Brain microvascular endothelial cell (primary cell): Measurements from ENCODE around the gene COL5A1.

Experiments used
- DNase-seq: peaks from one replicate; pipeline ENCODE4 v3.0.0-alpha.2; 2020
- H3K27ac ChIP-seq: fragments of 250-450 bp; sonication (Bioruptor Pico); 2 replicates; pipeline ENCODE4 v1.5.1; 2020; ENCODE audit warnings: mild to moderate bottlenecking, moderate library complexity
- H3K27me3 ChIP-seq: fragments of 250-450 bp; sonication (Bioruptor Pico); replicated peaks from 2 replicates; pipeline ENCODE4 v1.5.1; 2020; ENCODE audit warnings: mild to moderate bottlenecking
- H3K36me3 ChIP-seq: fragments of 250-450 bp; sonication (Bioruptor Pico); replicated peaks from 2 replicates; pipeline ENCODE4 v1.5.1; 2020; ENCODE audit warnings: mild to moderate bottlenecking
- H3K4me3 ChIP-seq: 2 replicates; pipeline ENCODE4 v1.5.1; 2011; ENCODE audit warnings: low read depth, mild to moderate bottlenecking, control low read depth, low read length, moderate library complexity
- in situ Hi-C: cut with HindIII; loops from 2 replicates; pipeline ENCODE4 v1.10.0; 2017; ENCODE audit warnings: low sequenced_read_pairs, low pct_ligation_motif_present
- TF ChIP-seq, protein P1 (sequence below): IDR thresholded peaks from 2 replicates; pipeline ENCODE4 v1.5.1; 2011; ENCODE audit warnings: low read depth, mild to moderate bottlenecking, moderate library complexity, low read length, control low read depth, inconsistent platforms; ENCODE audit errors: missing control alignments

COL5A1 gene

DNA sequence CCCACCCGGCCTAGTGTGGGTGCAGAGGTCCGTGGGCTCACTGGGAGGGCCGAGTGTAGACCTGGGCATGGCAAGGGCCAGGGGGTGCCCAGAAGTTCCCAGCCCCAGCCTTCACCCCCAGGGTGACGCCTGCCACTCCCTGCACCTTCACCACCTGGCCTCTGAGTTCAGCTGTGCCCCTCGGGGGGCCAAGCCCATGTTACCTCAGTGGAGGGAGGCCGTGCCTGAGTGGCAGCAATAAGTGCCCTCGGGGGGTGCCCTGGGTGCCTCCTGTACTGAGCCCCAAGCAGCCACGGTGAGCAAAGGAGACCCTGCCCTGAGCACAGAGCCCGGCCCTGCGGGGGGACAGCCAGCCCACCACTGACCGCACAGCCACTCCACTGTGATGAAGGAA, 228.7 kb downstream of the COL5A1 start:
- in situ Hi-C loops, result no loop called here
- Histone ChIP-seq H3K27me3 (no peaks in the 10 kb centered on the region), H3K36me3 (no peaks in the 10 kb centered on the region)

DNA sequence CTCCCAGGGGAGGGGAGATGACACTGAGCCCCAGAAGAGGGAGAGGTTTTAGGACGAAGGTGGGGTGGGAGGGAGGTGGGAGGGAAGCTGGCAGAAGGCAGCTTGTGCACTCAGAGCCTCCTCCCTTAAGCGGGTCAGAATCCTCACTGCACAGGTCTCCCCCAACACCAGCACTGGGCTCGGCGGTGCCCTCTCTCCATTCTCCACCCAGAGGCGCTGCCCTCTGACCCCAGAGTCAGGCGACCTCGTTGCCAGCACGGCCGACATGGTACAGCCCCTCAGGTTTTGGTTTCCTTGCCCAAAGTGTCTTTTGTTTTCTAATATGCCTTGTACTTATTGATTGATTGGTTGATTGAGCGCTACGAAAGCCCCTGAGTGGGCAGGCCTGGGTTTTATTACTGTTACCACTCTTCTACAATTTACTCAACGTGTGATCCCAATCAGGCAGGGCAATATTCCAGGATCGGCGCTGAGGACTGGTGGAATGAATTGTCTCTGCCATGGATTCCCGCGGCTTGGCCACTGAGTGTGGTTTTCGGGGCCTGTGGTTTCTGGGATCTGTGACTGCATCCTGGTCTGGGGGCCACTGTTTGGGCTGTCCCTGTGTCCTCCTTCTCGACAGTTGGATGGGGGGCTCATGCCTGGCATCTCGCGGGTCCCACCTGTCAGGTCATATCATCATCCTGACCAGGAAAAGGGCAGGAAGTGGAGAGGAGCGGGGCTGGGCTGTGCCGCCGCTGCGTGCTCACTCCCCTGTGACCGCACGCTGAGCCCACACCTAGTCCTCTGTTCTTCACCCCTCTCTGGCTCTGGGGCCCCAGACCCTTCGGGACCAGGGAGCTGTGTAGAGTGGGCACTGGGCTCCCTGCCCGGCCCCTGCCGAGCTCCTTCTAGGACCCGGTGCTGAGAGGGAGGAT, 229.4 kb downstream of the COL5A1 start:
- no peaks in the 10 kb centered on the region for H3K27me3 ChIP-seq
- no peak for DNase-seq
- no peak overlapping the region for H3K27ac ChIP-seq
- in situ Hi-C loops, result no loop called here
- H3K36me3 ChIP-seq, result no peaks in the 10 kb centered on the region
- TF ChIP-seq, protein P1, sequence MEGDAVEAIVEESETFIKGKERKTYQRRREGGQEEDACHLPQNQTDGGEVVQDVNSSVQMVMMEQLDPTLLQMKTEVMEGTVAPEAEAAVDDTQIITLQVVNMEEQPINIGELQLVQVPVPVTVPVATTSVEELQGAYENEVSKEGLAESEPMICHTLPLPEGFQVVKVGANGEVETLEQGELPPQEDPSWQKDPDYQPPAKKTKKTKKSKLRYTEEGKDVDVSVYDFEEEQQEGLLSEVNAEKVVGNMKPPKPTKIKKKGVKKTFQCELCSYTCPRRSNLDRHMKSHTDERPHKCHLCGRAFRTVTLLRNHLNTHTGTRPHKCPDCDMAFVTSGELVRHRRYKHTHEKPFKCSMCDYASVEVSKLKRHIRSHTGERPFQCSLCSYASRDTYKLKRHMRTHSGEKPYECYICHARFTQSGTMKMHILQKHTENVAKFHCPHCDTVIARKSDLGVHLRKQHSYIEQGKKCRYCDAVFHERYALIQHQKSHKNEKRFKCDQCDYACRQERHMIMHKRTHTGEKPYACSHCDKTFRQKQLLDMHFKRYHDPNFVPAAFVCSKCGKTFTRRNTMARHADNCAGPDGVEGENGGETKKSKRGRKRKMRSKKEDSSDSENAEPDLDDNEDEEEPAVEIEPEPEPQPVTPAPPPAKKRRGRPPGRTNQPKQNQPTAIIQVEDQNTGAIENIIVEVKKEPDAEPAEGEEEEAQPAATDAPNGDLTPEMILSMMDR, result no peak
- H3K4me3 ChIP-seq, result no peak overlapping the region

More for the DNA sequence above, 228.7 kb downstream of the COL5A1 start:
- TF ChIP-seq, protein P1, result no peak
- DNase-seq, result no peak
- Histone ChIP-seq H3K27ac (no peak overlapping the region), H3K4me3 (no peak overlapping the region)

DNA sequence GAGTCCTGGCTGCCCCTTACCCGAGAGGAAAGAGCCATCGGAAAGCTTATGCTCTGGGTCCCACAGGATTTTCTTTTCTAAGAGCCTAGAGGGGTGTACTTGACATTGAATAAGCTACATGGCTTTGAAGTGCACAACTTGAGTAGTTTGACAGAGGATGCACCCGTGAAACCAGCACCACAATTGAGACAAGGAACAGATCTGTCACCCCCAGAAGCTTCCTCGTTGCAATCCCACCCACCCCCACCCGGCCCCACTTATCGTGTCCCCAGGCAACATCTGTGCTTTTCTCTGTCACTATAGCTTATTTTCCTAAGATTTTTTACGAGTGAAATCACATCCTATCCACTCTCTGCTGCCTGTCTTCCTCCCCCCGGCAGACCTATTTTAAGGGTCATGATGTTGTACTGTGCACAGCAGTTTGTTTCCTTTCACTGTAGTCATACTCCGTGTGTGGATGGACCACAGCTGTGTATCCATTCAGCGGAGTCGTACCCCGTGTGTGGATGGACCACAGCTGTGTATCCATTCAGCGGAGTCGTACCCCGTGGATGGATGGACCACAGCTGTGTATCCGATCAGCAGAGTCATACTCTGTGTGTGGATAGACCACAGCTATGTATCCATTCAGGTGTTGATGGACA, 230.2 kb downstream of the COL5A1 start:
- TF ChIP-seq, protein P1, result no peak
- Histone ChIP-seq H3K27ac (no peak overlapping the region), H3K4me3 (no peak overlapping the region)

DNA sequence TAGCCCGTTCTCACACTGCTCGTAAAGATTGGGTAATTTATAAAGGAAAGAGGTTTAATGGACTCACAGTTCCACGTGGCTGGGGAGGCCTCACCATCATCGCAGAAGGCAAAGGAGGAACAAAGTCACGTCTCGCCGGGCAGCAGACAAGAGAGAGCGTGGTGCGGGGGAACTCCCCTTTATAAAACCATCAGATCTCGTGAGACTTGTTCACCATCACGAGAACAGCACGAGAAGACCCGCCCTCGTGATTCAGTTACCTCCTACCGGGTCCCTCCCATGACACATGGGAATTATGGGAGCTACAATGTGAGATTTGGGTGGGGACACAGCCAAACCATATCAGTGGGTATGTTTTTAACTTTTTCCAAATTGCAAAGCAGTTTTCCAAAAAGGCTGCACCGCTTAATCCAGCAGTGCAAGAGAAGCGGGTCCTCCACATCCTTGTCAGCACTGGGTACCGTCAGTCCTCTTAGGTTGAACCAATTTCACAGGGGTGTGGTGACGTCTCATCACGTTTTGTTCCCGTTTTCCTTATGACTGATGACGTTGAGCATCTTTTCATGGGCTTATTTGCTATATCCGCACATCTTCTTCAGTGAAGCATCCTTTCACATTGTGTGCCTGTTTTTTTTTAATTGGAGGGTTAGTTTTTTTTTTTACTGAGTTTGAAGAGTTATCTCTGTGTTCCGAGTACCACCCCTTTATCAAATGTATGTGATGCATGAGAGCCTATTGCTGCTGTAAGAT, 231.1 kb downstream of the COL5A1 start:
- no peak overlapping the region for H3K4me3 ChIP-seq
- H3K36me3 ChIP-seq, result no peaks in the 10 kb centered on the region
- H3K27ac ChIP-seq, result no peak overlapping the region
- no peaks in the 10 kb centered on the region for H3K27me3 ChIP-seq
- no peak for DNase-seq
- TF ChIP-seq, protein P1, result no peak
- in situ Hi-C loops, result no loop called here

More for the DNA sequence above, 230.2 kb downstream of the COL5A1 start:
- Histone ChIP-seq H3K36me3 (no peaks in the 10 kb centered on the region), H3K27me3 (no peaks in the 10 kb centered on the region)
- in situ Hi-C loops, result no loop called here
- no peak for DNase-seq

DNA sequence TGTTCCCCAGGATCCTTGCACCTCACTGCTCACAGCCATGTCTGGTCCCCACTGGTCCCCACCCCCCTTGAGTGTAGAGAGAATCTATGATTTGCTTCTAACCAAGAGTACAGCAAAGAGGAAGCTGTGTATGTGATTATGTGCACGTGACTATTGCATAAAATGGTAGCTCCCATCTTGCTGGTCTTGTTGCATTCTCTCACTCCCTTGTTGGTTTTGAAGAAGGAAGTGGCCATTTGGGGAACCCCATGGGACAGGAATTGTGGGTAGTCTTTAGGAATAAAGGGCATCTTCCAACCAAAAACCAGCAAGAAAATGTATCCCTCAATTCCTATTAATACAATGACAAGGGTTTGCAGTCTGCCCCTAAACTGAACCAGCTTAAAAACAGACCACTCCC, 233.8 kb downstream of the COL5A1 start:
- H3K27me3 ChIP-seq, result no peaks in the 10 kb centered on the region
- no peaks in the 10 kb centered on the region for H3K36me3 ChIP-seq
- no peak overlapping the region for H3K27ac ChIP-seq
- DNase-seq, result no peak
- H3K4me3 ChIP-seq, result no peak overlapping the region
- TF ChIP-seq, protein P1, result no peak
- in situ Hi-C loops, result no loop called here
